Nephron (organoid): ENCODE results near the gene MYG1.
A peak's percentile ranks its signal among the peaks of the same experiment; 100 is the strongest.

Experiments used
- H3K27ac Mint-ChIP-seq, 3 experiments: 2 replicates each; pipeline ENCODE4 v1.8.0; 2020; ENCODE audit warnings: mixed read lengths in 3 of 3, mild to moderate bottlenecking in 2 of 3, moderate library complexity in 1 of 3
- H3K27me3 Mint-ChIP-seq: 2 replicates; pipeline ENCODE4 v1.8.0; 2021; ENCODE audit warnings: low read depth, mild to moderate bottlenecking, moderate library complexity, mixed read lengths
- H3K36me3 Mint-ChIP-seq: 2 replicates; pipeline ENCODE4 v1.8.0; 2020; ENCODE audit warnings: low read depth, mixed read lengths
- H3K4me1 Mint-ChIP-seq: 2 replicates; pipeline ENCODE4 v1.8.0; 2020; ENCODE audit warnings: mixed read lengths
- H3K4me3 Mint-ChIP-seq, 3 experiments: 2 replicates each; pipeline ENCODE4 v1.8.0; 2020; ENCODE audit warnings: mild to moderate bottlenecking in 3 of 3, mixed read lengths in 3 of 3, moderate library complexity in 2 of 3
- H3K9me3 Mint-ChIP-seq: 2 replicates; pipeline ENCODE4 v1.8.0; 2020; ENCODE audit warnings: mixed read lengths
- CTCF ChIP-seq, 3 experiments: fragments of 200-600 bp; sonication (generic); IDR thresholded peaks; one replicate each; pipeline ENCODE4 v1.5.0; 2021; ENCODE audit warnings: antibody characterized with exemption in 3 of 3; ENCODE audit not compliant: unreplicated experiment in 3 of 3

Gene MYG1

DNA sequence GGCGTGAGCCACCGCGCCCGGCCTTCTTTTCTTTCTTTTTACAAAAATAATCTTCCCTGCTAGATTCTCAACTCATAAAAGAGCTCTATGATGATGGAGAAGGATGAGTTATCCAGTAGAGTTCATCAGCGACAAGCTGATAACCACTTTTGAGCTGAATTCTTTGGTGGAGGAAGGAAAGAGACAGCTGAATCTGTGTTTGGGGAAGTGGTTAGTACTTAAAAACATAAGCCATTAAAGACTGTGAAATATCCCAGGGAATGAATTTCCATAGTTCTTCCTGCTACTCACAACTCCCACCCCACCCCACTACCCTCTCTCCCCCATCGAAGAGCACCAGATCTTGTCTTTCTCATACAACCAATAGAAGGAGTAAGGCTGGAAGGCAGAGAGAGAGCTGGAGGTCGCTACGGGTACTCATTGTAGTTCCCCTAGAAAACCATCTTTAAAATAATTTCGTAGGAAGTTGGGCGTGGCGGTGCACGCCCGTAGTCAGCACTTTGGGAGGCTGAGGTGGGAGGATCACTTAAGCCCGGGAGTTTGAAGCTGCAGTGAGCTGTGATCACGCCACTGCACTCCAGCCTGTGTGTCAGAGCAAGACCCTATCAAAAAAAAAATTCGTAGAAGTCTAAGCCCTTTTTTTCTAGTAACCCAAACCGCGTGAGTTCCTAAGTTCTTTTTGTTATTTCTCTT, 32.0 kb upstream of the MYG1 start:
- H3K36me3 Mint-ChIP-seq, result peaks cover 10% of the 10 kb centered on the region
- H3K9me3 Mint-ChIP-seq, result no peaks in the 10 kb centered on the region
- peak overlapping the region; percentile 44 to 85 (median 49) for H3K27ac Mint-ChIP-seq
- H3K27me3 Mint-ChIP-seq, result peaks cover 3% of the 10 kb centered on the region
- H3K4me3 Mint-ChIP-seq, result peak overlapping the region; percentile 98 to 99 (median 99)
- no peak for TF ChIP-seq CTCF (IDR thresholded peaks at IDR 0.05; ENCODE audit: unreplicated experiment in 3 of 3)
- H3K4me1 Mint-ChIP-seq, result peaks cover 33% of the 10 kb centered on the region

DNA sequence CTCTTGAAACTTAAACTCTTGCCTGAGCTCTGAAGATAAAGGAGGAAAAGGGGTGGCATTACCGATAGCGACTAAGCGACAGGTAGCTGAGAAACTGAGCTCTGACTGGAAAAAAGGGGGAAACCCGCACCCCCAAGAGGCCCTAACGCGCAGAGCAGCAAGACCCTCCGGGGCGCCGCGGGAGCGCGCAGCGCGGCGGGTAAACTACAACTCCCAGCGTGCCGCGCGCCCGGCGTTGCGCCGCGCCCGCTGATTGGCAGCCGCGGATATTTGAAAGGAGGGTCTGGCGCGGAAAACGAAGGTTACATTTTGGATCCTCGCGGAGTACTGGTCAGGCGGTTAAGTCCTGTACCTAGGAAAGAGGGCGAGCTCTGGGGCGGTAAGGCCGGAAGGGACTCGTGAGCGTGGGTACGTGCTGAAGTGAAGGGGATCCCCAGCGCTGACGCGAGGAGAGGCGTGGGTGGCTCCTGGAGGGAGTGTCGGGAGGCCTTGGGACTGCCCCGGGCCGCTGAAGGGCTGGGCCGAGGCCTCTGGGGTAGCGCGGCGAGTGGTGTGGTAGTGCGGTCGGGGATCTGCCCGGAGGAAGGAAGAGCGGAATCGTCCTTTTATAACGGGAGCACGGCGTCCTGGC, 31.4 kb upstream of the MYG1 start, which contains the start of gene ESPL1:
TSS of gene ESPL1 (plus strand) at position 301 of the 631 bp plus-strand sequence. CDS start 468 bp downstream, outside the sequence.
- Mint-ChIP-seq H3K27ac (peak within 1 kb of the TSS; percentile 44 to 85 (median 49)), H3K9me3 (no peaks in the 10 kb centered on the region), H3K27me3 (peaks cover 3% of the 10 kb centered on the region), H3K36me3 (peaks cover 10% of the 10 kb centered on the region), H3K4me1 (peaks cover 33% of the 10 kb centered on the region), H3K4me3 (peak within 1 kb of the TSS; percentile 98 to 99 (median 99))
- peak; percentile 47 to 52 (median 48) for TF ChIP-seq CTCF (IDR thresholded peaks at IDR 0.05; ENCODE audit: unreplicated experiment in 3 of 3)

- Mint-ChIP-seq H3K9me3 (no peaks in the 10 kb centered on the region), H3K36me3 (peaks cover 10% of the 10 kb centered on the region), H3K27ac (peak overlapping the region; percentile 44 to 85 (median 49)), H3K4me3 (peak overlapping the region; percentile 98 to 99 (median 99)), H3K4me1 (peaks cover 33% of the 10 kb centered on the region), H3K27me3 (peaks cover 3% of the 10 kb centered on the region)
- no peak for TF ChIP-seq CTCF (IDR thresholded peaks at IDR 0.05; ENCODE audit: unreplicated experiment in 3 of 3)
Measured at GRCh38 chr12:53268630-53269562, 30.6 kb upstream of the MYG1 start.

DNA sequence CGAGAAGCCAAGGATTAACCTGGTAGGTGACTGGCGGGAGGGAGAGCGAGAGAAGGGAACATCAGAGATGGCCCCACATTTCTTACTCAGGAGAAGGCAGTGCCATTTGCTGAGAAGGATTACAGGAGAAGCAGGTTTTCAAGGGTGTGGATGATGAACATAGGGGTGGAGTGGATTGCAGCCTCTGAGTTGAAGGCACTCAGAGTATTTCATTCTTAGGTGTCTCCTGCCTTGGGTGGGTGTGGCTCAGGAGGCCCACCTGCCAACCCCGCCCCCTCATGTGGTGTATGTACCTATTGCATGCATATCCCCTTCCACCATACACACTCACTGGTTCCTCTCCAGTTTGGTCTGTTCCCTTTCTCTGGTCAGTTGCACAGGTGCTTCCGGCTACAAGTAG, 25.1 kb upstream of the MYG1 start:
- Mint-ChIP-seq H3K27me3 (peaks cover 3% of the 10 kb centered on the region), H3K4me1 (peaks cover 11% of the 10 kb centered on the region), H3K27ac (no peak overlapping the region), H3K36me3 (peaks cover 34% of the 10 kb centered on the region), H3K4me3 (no peak overlapping the region), H3K9me3 (no peaks in the 10 kb centered on the region)
- no peak for TF ChIP-seq CTCF (IDR thresholded peaks at IDR 0.05; ENCODE audit: unreplicated experiment in 3 of 3)

GRCh38 chr12:53276511-53276910, 23.0 kb upstream of the MYG1 start:
- H3K27me3 Mint-ChIP-seq, result no peaks in the 10 kb centered on the region
- no peaks in the 10 kb centered on the region for H3K9me3 Mint-ChIP-seq
- H3K4me3 Mint-ChIP-seq, result no peak overlapping the region
- H3K36me3 Mint-ChIP-seq, result peaks cover 36% of the 10 kb centered on the region
- no peak overlapping the region for H3K27ac Mint-ChIP-seq
- H3K4me1 Mint-ChIP-seq, result no peaks in the 10 kb centered on the region
- no peak for TF ChIP-seq CTCF (IDR thresholded peaks at IDR 0.05; ENCODE audit: unreplicated experiment in 3 of 3)
